ENCODE measurements around the gene RNF25. TPM values are rescaled to one million over a fixed set of nuclear protein-coding genes. Genes with fewer than 3 reads are reported as not detected.

RNF25 gene
- total and polyA plus RNA-seq, 4 donors, result 15.5 to 34.4 (median 20.0) TPM

DNA sequence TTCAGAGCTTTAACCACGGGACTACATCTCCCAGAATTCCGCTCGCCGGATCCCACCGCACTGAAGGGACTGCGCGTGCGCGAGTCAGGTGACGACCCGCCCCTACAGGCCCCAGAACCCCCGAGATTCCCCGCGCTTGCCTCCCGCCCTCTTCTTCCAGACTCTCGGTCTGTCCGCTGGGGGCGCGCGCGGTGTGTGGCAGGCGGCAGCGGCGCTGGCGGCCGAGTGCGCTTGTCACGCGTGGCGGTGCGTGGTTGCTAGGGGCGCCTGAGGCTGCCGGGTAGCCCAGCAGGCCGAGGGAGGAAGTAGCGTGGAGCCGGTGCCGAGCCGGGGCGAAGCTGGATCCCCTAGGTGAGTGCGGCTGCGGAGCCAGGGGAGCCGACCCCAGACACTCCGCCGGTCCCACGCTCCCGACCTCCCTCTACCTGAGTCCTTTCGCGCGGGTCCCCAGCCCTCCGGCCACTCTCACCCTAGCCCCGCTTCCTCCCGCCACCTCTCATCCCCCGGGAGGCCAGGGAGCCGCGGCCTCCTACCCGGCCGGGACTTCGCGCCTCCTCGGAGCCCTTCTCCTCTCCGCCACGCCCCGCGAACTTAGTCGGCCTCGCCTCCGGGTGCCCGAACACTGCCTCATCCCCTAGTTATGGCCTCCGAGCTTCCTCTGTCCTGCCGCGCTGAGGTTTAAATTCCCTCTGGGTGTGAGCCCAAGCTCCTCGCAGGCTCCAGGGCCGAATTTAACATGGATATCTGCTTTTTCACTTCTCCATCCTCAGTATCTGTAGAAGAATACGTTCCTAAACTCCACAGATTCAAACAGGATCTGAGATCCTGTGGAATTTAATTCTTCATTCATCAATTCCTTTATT, 39.1 kb upstream of the RNF25 start, which contains the start of gene TTLL4:
TTLL4 (plus strand) TSS at position 149 of the 863 bp plus-strand sequence. CDS start 26,842 bp downstream, outside the sequence.
- Histone ChIP-seq H3K27me3 (ENCODE audit: control insufficient read depth in 3 of 3, insufficient read depth in 3 of 3, low read length in 2 of 3) (no peaks in the 10 kb centered on the region), H3K9me3 (ENCODE audit: control insufficient read depth in 4 of 4, insufficient read depth in 3 of 4, low read length in 3 of 4) (no peaks in the 10 kb centered on the region), H3K27ac (ENCODE audit: low read depth in 1 of 2, low read length in 1 of 2) (peak within 1 kb of the TSS; percentile 90 to 93), H3K9ac (ENCODE audit: insufficient read depth in 1 of 2, low read length in 2 of 2) (peak within 1 kb of the TSS; percentile 39 to 64), H3K36me3 (ENCODE audit: control insufficient read depth in 4 of 4, insufficient read depth in 4 of 4, low read length in 4 of 4) (peaks cover 0 to under 1% (median 0%) of the 10 kb centered on the region in 4 donors), H3K4me3 (peak within 1 kb of the TSS; percentile 83), H3K4me1 (ENCODE audit: control insufficient read depth in 5 of 5, insufficient read depth in 5 of 5, low read length in 5 of 5) (peaks cover 0 to 17% (median 4%) of the 10 kb centered on the region in 5 donors)
- WGBS, 2 donors, result 0% methylated on average over 70 to 74 of the region's 74 CpGs
- ATAC-seq (ENCODE audit: insufficient read depth, low FRiP score), result peak; percentile 98
- DNase-seq, result peak; percentile 98 to 99 (median 98)
- TF ChIP-seq, protein P1, sequence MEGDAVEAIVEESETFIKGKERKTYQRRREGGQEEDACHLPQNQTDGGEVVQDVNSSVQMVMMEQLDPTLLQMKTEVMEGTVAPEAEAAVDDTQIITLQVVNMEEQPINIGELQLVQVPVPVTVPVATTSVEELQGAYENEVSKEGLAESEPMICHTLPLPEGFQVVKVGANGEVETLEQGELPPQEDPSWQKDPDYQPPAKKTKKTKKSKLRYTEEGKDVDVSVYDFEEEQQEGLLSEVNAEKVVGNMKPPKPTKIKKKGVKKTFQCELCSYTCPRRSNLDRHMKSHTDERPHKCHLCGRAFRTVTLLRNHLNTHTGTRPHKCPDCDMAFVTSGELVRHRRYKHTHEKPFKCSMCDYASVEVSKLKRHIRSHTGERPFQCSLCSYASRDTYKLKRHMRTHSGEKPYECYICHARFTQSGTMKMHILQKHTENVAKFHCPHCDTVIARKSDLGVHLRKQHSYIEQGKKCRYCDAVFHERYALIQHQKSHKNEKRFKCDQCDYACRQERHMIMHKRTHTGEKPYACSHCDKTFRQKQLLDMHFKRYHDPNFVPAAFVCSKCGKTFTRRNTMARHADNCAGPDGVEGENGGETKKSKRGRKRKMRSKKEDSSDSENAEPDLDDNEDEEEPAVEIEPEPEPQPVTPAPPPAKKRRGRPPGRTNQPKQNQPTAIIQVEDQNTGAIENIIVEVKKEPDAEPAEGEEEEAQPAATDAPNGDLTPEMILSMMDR (IDR thresholded peaks at IDR 0.05; ENCODE audit: control extremely low read depth, extremely low read depth), result peak; percentile 68

DNA sequence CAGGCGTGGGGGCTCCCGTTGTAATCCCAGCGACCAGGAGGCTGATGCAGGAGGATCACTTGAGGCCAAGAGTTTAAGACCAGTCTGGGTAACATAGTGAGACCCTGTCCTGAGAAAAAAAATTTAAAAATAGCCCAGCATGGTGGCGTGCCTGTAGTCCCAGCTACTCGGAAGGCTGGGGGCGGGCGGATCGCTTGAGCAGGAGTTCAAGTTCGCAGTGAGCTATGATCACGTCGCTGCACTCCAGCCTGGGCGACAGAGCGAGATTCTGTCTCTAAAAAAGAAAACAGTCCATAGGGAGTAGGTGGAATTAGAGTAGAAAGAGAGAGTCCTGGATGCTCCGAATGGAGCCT, 38.5 kb upstream of the RNF25 start:
- DNase-seq (no peak), ATAC-seq (ENCODE audit: insufficient read depth, low FRiP score) (no peak)
- 45 to 49% methylated on average over 14 of the region's 14 CpGs for WGBS, 2 donors
- no peaks in the 10 kb centered on the region for H3K9me3 ChIP-seq (ENCODE audit: control insufficient read depth in 4 of 4, insufficient read depth in 3 of 4, low read length in 3 of 4)
- H3K27ac ChIP-seq (ENCODE audit: low read depth in 1 of 2, low read length in 1 of 2), result no peak overlapping the region
- H3K36me3 ChIP-seq (ENCODE audit: control insufficient read depth in 4 of 4, insufficient read depth in 4 of 4, low read length in 4 of 4), result no peaks in the 10 kb centered on the region
- H3K4me3 ChIP-seq, result no peak overlapping the region
- H3K9ac ChIP-seq (ENCODE audit: insufficient read depth in 1 of 2, low read length in 2 of 2), result no peak overlapping the region
- TF ChIP-seq, protein P1 (IDR thresholded peaks at IDR 0.05; ENCODE audit: control extremely low read depth, extremely low read depth), result no peak
- peaks cover 0 to 16% (median 3%) of the 10 kb centered on the region in 5 donors for H3K4me1 ChIP-seq (ENCODE audit: control insufficient read depth in 5 of 5, insufficient read depth in 5 of 5, low read length in 5 of 5)
- H3K27me3 ChIP-seq (ENCODE audit: control insufficient read depth in 3 of 3, insufficient read depth in 3 of 3, low read length in 2 of 3), result no peaks in the 10 kb centered on the region

DNA sequence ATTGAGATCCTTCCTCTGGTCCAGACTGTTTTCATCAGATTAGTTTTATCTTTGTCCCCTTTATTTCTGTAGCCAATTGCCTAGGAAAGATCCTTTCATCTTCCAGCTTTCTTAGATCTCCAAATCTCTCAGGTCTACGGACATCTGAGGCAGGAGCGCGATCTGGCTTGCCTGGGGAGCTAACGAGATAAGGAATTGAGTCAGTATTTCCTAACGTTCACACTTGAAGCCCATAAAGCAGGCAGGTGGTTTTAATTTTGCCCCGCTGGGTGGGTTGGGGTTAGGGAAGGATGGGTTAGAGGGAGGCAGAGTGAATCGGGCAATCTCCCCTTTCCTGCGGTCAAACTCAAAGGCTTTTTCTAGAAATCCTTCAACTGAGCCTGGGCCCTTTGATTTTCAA, 38.1 kb upstream of the RNF25 start:
- WGBS, 2 donors, result 86 to 89% methylated on average over 8 of the region's 8 CpGs
- Histone ChIP-seq H3K36me3 (ENCODE audit: control insufficient read depth in 4 of 4, insufficient read depth in 4 of 4, low read length in 4 of 4) (no peaks in the 10 kb centered on the region), H3K4me3 (no peak overlapping the region), H3K9ac (ENCODE audit: insufficient read depth in 1 of 2, low read length in 2 of 2) (no peak overlapping the region), H3K4me1 (ENCODE audit: control insufficient read depth in 5 of 5, insufficient read depth in 5 of 5, low read length in 5 of 5) (peaks cover 0 to 12% (median 3%) of the 10 kb centered on the region in 5 donors), H3K27me3 (ENCODE audit: control insufficient read depth in 3 of 3, insufficient read depth in 3 of 3, low read length in 2 of 3) (no peaks in the 10 kb centered on the region), H3K9me3 (ENCODE audit: control insufficient read depth in 4 of 4, insufficient read depth in 3 of 4, low read length in 3 of 4) (no peaks in the 10 kb centered on the region), H3K27ac (ENCODE audit: low read depth in 1 of 2, low read length in 1 of 2) (no peak overlapping the region)
- TF ChIP-seq, protein P1 (IDR thresholded peaks at IDR 0.05; ENCODE audit: control extremely low read depth, extremely low read depth), result no peak
- no peak for ATAC-seq (ENCODE audit: insufficient read depth, low FRiP score)
- no peak for DNase-seq
